ENCODE data around the gene MTMR6. TPM values are rescaled to one million over a fixed set of nuclear protein-coding genes. Genes with fewer than 3 reads are reported as not detected.

MTMR6 gene
- total RNA-seq, 1 experiment from 2014 or later, result 10.8 TPM

DNA sequence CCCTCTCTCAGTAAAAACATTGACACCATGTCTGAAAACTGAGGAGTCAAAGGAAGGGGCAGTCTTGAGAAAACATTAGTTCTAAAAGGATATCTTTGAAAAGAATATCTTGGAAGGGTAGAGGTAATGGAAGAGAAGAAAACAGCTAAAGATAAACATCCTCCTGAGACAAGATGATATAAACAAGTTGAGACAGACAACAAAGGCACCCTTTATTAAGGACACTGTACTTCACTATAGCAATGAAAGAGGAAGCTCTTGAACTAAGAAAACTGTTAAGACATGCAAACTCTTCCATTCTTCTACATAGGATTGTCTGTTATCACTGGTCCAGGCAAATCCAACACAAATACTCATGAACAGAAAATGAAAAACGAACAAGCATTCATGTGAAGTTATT is 46.3 kb downstream of the MTMR6 start:
- POLR2A ChIA-PET (ENCODE audit: unreplicated experiment), result no interaction called here
- no peaks in the 10 kb centered on the region for H3F3A ChIP-seq (ENCODE audit: insufficient read depth, low read depth)
- intact Hi-C loops (cut with micrococcal nuclease; ENCODE audit: unreplicated experiment), result no loop called here
- no peak overlapping the region for H3K4me2 ChIP-seq
- no peaks in the 10 kb centered on the region for H3K4me1 ChIP-seq (replicated peaks; ENCODE audit: insufficient read depth)
- no peaks in the 10 kb centered on the region for H3K9me2 ChIP-seq (ENCODE audit: insufficient read depth)
- CTCF ChIA-PET, result no interaction called here
- DNase-seq, result no peak
- H3K36me3 ChIP-seq (ENCODE audit: low read depth), result no peaks in the 10 kb centered on the region
- no peak overlapping the region for H2AFZ ChIP-seq
- no peaks in the 10 kb centered on the region for H4K20me1 ChIP-seq (ENCODE audit: insufficient read depth)
- no peak for TF ChIP-seq EZH2 (IDR thresholded peaks at IDR 0.05; ENCODE audit: low read depth)
- TF ChIP-seq CTCF (conservative IDR thresholded peaks at IDR 0.05), result no peak
- no TSS peak for BruUV-seq (replicated peaks)
- no peak overlapping the region for H3K27ac ChIP-seq
- no peaks in the 10 kb centered on the region for H3K79me2 ChIP-seq (ENCODE audit: low read depth)
- H3K4me3 ChIP-seq, result no peak overlapping the region
- no peaks in the 10 kb centered on the region for H3K27me3 ChIP-seq (ENCODE audit: insufficient read depth, low read depth)
- H3K9me3 ChIP-seq (ENCODE audit: insufficient read depth, low read depth), result no peaks in the 10 kb centered on the region

DNA sequence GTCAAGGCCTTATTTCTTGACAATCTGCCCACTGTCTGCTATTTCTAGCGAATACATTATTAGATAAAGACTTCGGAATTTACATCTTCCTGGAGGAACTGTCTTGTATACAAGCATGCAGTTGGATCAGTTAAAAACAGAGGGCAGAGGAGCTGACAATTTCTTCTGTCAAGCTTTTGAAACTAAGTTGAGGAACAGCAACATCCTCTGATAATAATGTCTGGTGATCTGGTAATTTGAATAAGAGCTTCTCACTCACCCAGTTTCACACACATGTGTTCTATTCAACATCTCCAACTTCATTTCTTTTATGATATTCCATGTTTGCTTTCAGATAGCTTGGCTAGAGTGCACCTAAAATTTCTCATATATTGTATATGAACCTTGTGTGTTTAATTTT is 50.2 kb downstream of the MTMR6 start:
- Histone ChIP-seq H3K27me3 (ENCODE audit: insufficient read depth, low read depth) (no peaks in the 10 kb centered on the region), H3K27ac (no peak overlapping the region), H3K9me3 (ENCODE audit: insufficient read depth, low read depth) (no peaks in the 10 kb centered on the region), H3K4me3 (no peak overlapping the region), H3K4me2 (no peak overlapping the region), H3K36me3 (ENCODE audit: low read depth) (no peaks in the 10 kb centered on the region), H2AFZ (no peak overlapping the region), H3K9me2 (ENCODE audit: insufficient read depth) (no peaks in the 10 kb centered on the region), H4K20me1 (ENCODE audit: insufficient read depth) (no peaks in the 10 kb centered on the region), H3F3A (ENCODE audit: insufficient read depth, low read depth) (no peaks in the 10 kb centered on the region), H3K79me2 (ENCODE audit: low read depth) (no peaks in the 10 kb centered on the region), H3K4me1 (replicated peaks; ENCODE audit: insufficient read depth) (no peaks in the 10 kb centered on the region)
- TF ChIP-seq CTCF (conservative IDR thresholded peaks at IDR 0.05) (no peak), EZH2 (IDR thresholded peaks at IDR 0.05; ENCODE audit: low read depth) (no peak)
- ChIA-PET POLR2A (ENCODE audit: unreplicated experiment) (no interaction called here), CTCF (no interaction called here)
- intact Hi-C loops (cut with micrococcal nuclease; ENCODE audit: unreplicated experiment), result no loop called here
- BruUV-seq (replicated peaks), result no TSS peak
- no peak for DNase-seq

- TF ChIP-seq EZH2 (IDR thresholded peaks at IDR 0.05; ENCODE audit: low read depth) (no peak), CTCF (conservative IDR thresholded peaks at IDR 0.05) (no peak)
- BruUV-seq (replicated peaks), result no TSS peak
- Histone ChIP-seq H3K9me2 (ENCODE audit: insufficient read depth) (no peaks in the 10 kb centered on the region), H3K4me3 (no peak overlapping the region), H3K36me3 (ENCODE audit: low read depth) (no peaks in the 10 kb centered on the region), H3K27me3 (ENCODE audit: insufficient read depth, low read depth) (peaks cover 17% of the 10 kb centered on the region), H3F3A (ENCODE audit: insufficient read depth, low read depth) (no peaks in the 10 kb centered on the region), H3K4me2 (no peak overlapping the region), H2AFZ (no peak overlapping the region), H3K9me3 (ENCODE audit: insufficient read depth, low read depth) (no peaks in the 10 kb centered on the region), H3K27ac (no peak overlapping the region), H3K79me2 (ENCODE audit: low read depth) (no peaks in the 10 kb centered on the region), H3K4me1 (replicated peaks; ENCODE audit: insufficient read depth) (no peaks in the 10 kb centered on the region), H4K20me1 (ENCODE audit: insufficient read depth) (no peaks in the 10 kb centered on the region)
- ChIA-PET CTCF (interaction anchor here (0.6 kb wide), 1 partner anchor 98 kb away, joined by 3 read pairs; no protein-coding TSS in a partner anchor), POLR2A (ENCODE audit: unreplicated experiment) (no interaction called here)
- intact Hi-C loops (cut with micrococcal nuclease; ENCODE audit: unreplicated experiment), result loop anchor here (5.0 kb wide), 1 partner anchor 143 kb away; no protein-coding TSS in a partner anchor
- no peak for DNase-seq
These were observed 53.4 kb downstream of the MTMR6 start for GRCh38 chr13:25233861-25234260.
